ENCODE measurements around the gene CERK.

GRCh38 chr22:46769191-46769675 is 31.2 kb upstream of the CERK start:
- TF ChIP-seq GATA3 (IDR thresholded peaks at IDR 0.05; ENCODE audit: low read depth, low read length) = no peak
- TF ChIP-seq GATA2 (IDR thresholded peaks at IDR 0.05; ENCODE audit: low read depth, low read length) = no peak
